A673 (cell line): ENCODE measurements around the gene TLX3. TPM values are rescaled to one million over a fixed set of nuclear protein-coding genes. Genes with fewer than 3 reads are reported as not detected.

Experiments used
- BruUV-seq: library from RNA; stranded (reverse); fragments of 400-500 nt; replicated peaks from 2 replicates; lab custom pipeline; 2021; lab: Mats Ljungman, UMichigan
- CTCF ChIA-PET: fragments of 300-600 bp; sonication (Branson Sonifier 250); formaldehyde crosslinking; loops from one replicate; lab custom pipeline; 2022; ENCODE audit warnings: antibody characterized with exemption; lab: Charles Lee
- POLR2A ChIA-PET: fragments of 300-600 bp; sonication (Branson Sonifier 250); formaldehyde crosslinking; loops from one replicate; lab custom pipeline; 2022; ENCODE audit warnings: antibody characterized with exemption; ENCODE audit not compliant: low non-redundant PET; lab: Charles Lee
- DNase-seq: peaks from one replicate; pipeline ENCODE4 v3.0.0-alpha.2; 2015; ENCODE audit warnings: low spot score
- H3K27ac ChIP-seq: fragments of 200-600 bp; sonication (generic); 2 replicates; pipeline ENCODE4 v1.5.1; 2016; ENCODE audit warnings: mixed run types, low read depth, mild to moderate bottlenecking, mixed read lengths, antibody characterized with exemption, low read length; ENCODE audit not compliant: poor library complexity, severe bottlenecking
- H3K27me3 ChIP-seq: fragments of 200-600 bp; sonication (generic); replicated peaks from 2 replicates; pipeline ENCODE4 v1.6.1; 2017; ENCODE audit warnings: mixed run types, low read depth, mild to moderate bottlenecking, mixed read lengths, antibody characterized with exemption, low read length; ENCODE audit not compliant: insufficient read depth, poor library complexity
- H3K36me3 ChIP-seq: fragments of 200-600 bp; sonication (generic); 2 replicates; pipeline ENCODE4 v1.6.1; 2016; ENCODE audit warnings: mixed run types, mild to moderate bottlenecking, mixed read lengths, antibody characterized with exemption, low read length; ENCODE audit not compliant: insufficient read depth, poor library complexity, severe bottlenecking
- H3K4me1 ChIP-seq: fragments of 200-600 bp; sonication (generic); 2 replicates; pipeline ENCODE4 v1.6.1; 2017; ENCODE audit warnings: mixed run types, mild to moderate bottlenecking, mixed read lengths, antibody characterized with exemption, low read length; ENCODE audit not compliant: insufficient read depth, poor library complexity, severe bottlenecking
- H3K4me3 ChIP-seq: fragments of 200-600 bp; sonication (generic); 2 replicates; pipeline ENCODE4 v1.5.1; 2016; ENCODE audit warnings: low read depth, mixed run types, mild to moderate bottlenecking, mixed read lengths, low read length; ENCODE audit not compliant: poor library complexity, severe bottlenecking
- H3K9me3 ChIP-seq: fragments of 200-600 bp; sonication (generic); 2 replicates; pipeline ENCODE4 v1.6.1; 2016; ENCODE audit warnings: mixed run types, low read depth, mild to moderate bottlenecking, mixed read lengths, antibody characterized with exemption, low read length; ENCODE audit not compliant: poor library complexity, severe bottlenecking
- CTCF ChIP-seq: fragments of 300-800, 200-600 bp; sonication (generic); conservative IDR thresholded peaks from 2 replicates; pipeline ENCODE4 v1.5.1; 2017; ENCODE audit warnings: low read depth, mild to moderate bottlenecking, antibody characterized with exemption, low read length, moderate library complexity, mixed read lengths
- EZH2 ChIP-seq: fragments of 200-600 bp; sonication (generic); IDR thresholded peaks from 2 replicates; pipeline ENCODE4 v1.6.1; 2017; ENCODE audit warnings: borderline replicate concordance, low read depth, mild to moderate bottlenecking, mixed read lengths, antibody characterized with exemption, low read length; ENCODE audit not compliant: poor library complexity, severe bottlenecking
- intact Hi-C: fragments of 100-400 bp; cut with micrococcal nuclease; formaldehyde crosslinking; loops from one replicate; pipeline ENCODE4 v1.10.0; 2022; ENCODE audit not compliant: unreplicated experiment
- total RNA-seq: library from RNA; stranded (reverse); gene quantifications from 2 replicates; pipeline ENCODE4 v1.2.3, GENCODE V29; 2021

TLX3 gene
- total RNA-seq, 1 experiment from 2014 or later = not detected

- Histone ChIP-seq H3K4me1 (no peaks in the 10 kb centered on the region), H3K4me3 (no peak overlapping the region), H3K27ac (no peak overlapping the region), H3K9me3 (no peaks in the 10 kb centered on the region), H3K27me3 (peaks cover 21% of the 10 kb centered on the region), H3K36me3 (no peaks in the 10 kb centered on the region)
- CTCF ChIA-PET = no interaction called here
- BruUV-seq = no TSS peak
- POLR2A ChIA-PET = no interaction called here
- intact Hi-C loops = no loop called here
- no peak for DNase-seq
- TF ChIP-seq EZH2 (no peak), CTCF (no peak)
Measured at GRCh38 chr5:171285465-171285864, 23.6 kb upstream of the TLX3 start.

GRCh38 chr5:171288066-171288465 lies 21.0 kb upstream of the TLX3 start:
- POLR2A ChIA-PET = no interaction called here
- intact Hi-C loops = no loop called here
- no TSS peak for BruUV-seq
- H3K9me3 ChIP-seq = no peaks in the 10 kb centered on the region
- H3K27me3 ChIP-seq = peaks cover 21% of the 10 kb centered on the region
- CTCF ChIA-PET = interaction anchor here (0.6 kb wide), 1 partner anchor 14 kb away, joined by 4 read pairs; no protein-coding TSS in a partner anchor
- no peak for DNase-seq
- no peaks in the 10 kb centered on the region for H3K36me3 ChIP-seq
- H3K4me3 ChIP-seq = no peak overlapping the region
- H3K27ac ChIP-seq = no peak overlapping the region
- TF ChIP-seq CTCF (no peak), EZH2 (no peak)
- no peaks in the 10 kb centered on the region for H3K4me1 ChIP-seq

- CTCF ChIA-PET = no interaction called here
- no TSS peak for BruUV-seq
- H3K4me1 ChIP-seq = no peaks in the 10 kb centered on the region
- H3K27me3 ChIP-seq = peaks cover 12% of the 10 kb centered on the region
- H3K4me3 ChIP-seq = no peak overlapping the region
- H3K27ac ChIP-seq = no peak overlapping the region
- H3K36me3 ChIP-seq = no peaks in the 10 kb centered on the region
- H3K9me3 ChIP-seq = no peaks in the 10 kb centered on the region
- TF ChIP-seq EZH2 (no peak), CTCF (no peak)
- intact Hi-C loops = no loop called here
- POLR2A ChIA-PET = no interaction called here
- no peak for DNase-seq
Measured at GRCh38 chr5:171291371-171291770, 17.7 kb upstream of the TLX3 start.
